ENCODE data around the gene NRL. TPM values are rescaled to one million over a fixed set of nuclear protein-coding genes. Genes with fewer than 3 reads are reported as not detected.

NRL gene
- total RNA-seq, 2 donors from 2014 or later: 2.5 to 5.0 TPM

DNA sequence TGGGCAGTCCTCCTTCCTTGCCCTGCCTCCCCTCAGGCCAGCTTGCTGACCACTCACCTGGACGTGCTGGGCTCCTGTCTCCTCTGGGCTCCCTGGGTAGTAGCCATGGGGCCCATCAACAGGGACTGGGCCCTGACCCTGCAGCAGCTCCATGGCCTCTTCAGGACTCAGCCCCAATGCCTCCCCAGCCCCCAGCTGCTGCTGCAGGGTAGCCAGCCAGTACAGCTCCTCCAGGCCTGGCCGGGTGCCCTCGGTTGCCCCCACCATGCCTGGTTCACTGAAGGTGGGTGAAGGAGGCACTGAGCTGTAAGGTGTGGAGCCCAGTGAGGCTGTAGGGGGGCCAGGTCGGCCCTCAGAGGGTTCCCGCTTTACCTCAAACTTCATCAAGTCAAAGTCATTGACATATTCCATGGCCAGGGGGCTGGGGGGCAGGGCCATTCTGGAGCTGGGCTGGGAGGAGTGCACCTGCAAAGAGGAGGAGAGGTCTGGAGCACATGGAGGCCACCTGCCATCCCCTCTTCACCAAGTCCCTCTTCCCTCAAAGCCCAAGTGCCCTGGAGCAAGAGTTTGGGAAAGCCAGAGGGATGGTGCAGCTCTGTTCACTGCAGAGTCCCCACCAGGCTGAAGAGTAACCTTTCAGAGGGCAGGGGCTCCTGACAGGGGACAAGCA, 32.2 kb downstream of the NRL start:
- H3K4me3 ChIP-seq: no peak overlapping the region
- no peak for DNase-seq (ENCODE audit: low spot score)
- no peaks in the 10 kb centered on the region for H3K27me3 ChIP-seq
- H3K4me1 ChIP-seq: peaks cover 0 to 14% of the 10 kb centered on the region in 2 donors
- H3K36me3 ChIP-seq: no peaks in the 10 kb centered on the region
- no peak overlapping the region for H3K27ac ChIP-seq
- TF ChIP-seq, protein P1, sequence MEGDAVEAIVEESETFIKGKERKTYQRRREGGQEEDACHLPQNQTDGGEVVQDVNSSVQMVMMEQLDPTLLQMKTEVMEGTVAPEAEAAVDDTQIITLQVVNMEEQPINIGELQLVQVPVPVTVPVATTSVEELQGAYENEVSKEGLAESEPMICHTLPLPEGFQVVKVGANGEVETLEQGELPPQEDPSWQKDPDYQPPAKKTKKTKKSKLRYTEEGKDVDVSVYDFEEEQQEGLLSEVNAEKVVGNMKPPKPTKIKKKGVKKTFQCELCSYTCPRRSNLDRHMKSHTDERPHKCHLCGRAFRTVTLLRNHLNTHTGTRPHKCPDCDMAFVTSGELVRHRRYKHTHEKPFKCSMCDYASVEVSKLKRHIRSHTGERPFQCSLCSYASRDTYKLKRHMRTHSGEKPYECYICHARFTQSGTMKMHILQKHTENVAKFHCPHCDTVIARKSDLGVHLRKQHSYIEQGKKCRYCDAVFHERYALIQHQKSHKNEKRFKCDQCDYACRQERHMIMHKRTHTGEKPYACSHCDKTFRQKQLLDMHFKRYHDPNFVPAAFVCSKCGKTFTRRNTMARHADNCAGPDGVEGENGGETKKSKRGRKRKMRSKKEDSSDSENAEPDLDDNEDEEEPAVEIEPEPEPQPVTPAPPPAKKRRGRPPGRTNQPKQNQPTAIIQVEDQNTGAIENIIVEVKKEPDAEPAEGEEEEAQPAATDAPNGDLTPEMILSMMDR (IDR thresholded peaks at IDR 0.05): no peak
- no peaks in the 10 kb centered on the region for H3K9me3 ChIP-seq

DNA sequence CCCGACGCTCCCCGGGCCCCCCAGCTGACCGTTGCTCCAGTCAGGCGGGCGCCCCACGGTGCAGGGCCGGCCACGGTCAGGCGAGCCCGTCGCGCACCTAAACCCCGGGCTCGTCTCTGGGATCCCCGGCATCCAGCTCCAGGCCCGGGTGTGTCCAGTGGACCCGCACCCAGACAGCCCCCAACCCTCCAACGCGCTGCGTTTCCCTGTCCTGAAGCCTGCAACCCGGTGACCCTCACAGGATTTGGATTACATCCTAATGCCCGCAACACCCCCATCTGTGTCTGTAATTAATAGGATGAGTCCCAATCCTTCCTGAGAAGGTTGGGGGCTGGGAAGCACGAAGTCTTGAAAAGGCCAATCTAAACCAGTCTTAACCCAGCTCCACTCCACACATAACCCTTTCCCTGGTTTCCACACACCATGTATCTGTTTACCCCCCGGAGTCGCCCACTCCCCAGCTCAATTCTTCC, 33.0 kb downstream of the NRL start:
- peaks cover 0 to 14% of the 10 kb centered on the region in 2 donors for H3K4me1 ChIP-seq
- peak overlapping the region; percentile 46 to 56 for H3K4me3 ChIP-seq
- H3K36me3 ChIP-seq: no peaks in the 10 kb centered on the region
- H3K27ac ChIP-seq: no peak overlapping the region
- no peaks in the 10 kb centered on the region for H3K9me3 ChIP-seq
- TF ChIP-seq, protein P1 (IDR thresholded peaks at IDR 0.05): no peak
- no peaks in the 10 kb centered on the region for H3K27me3 ChIP-seq
- DNase-seq (ENCODE audit: low spot score): no peak

DNA sequence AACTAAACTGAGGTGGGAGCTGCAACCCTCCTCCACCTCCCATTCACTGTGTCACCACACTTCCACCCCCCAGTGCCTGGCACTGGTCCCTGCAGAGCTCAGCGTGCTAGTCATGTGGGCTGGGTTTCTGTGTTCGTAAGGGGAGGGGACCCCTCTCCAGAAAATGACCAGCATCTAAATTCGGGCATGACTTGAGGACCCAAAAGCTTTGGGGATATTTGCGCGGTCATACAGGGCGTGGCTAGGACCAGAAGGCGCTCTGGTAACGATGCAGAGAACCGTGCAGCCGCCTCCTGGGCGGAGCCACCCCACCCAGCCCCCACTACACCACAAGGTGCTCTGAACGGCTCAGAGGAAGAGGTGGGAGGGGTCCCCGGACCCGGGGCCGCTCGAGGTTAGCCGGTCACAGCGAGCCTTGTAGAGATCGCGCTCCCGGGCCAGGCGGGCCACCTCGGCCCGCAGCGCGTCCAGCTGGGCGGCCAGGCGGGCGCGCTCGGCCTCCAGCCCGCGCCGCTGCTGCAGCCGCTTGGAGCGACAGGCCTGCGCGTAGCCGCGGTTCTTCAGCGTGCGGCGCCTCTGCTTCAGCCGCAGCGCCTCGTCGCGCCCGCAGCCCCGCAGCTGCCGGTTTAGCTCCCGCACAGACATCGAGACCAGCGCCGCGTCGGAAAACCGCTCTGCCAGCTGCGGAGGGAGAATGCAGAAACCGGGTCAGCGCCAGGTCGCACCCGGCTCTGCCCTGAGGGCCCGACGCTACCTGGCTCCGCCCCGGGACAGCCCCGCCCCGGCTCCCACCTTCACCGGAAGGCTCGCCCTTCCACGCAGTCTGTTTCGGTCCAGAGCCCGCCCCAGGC, 33.6 kb downstream of the NRL start:
- Histone ChIP-seq H3K27me3 (no peaks in the 10 kb centered on the region), H3K27ac (no peak overlapping the region), H3K9me3 (no peaks in the 10 kb centered on the region), H3K4me3 (peak overlapping the region; percentile 46 to 56), H3K36me3 (no peaks in the 10 kb centered on the region), H3K4me1 (peaks cover 0 to 14% of the 10 kb centered on the region in 2 donors)
- TF ChIP-seq, protein P1 (IDR thresholded peaks at IDR 0.05): no peak
- no peak for DNase-seq (ENCODE audit: low spot score)

DNA sequence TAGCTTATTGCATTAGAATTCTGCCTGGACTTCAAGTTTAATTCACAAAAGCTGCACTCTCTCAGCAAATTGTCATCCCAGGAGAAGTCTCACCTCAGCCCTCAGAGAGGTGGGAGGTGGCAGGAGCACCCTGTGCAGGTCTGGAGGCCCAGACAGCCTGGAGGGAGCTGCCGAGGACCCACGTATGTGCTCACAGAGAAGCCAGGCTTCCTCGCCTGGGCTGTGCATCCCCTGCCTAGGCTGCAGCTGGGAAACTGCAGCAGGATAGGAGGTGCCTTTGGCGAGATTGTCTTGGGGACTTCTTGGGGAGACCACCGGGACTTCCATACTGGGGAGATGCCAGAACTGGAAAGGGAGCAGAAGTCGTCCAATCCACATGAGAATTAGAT, 34.6 kb downstream of the NRL start:
- Histone ChIP-seq H3K4me3 (no peak overlapping the region), H3K27ac (no peak overlapping the region), H3K36me3 (no peaks in the 10 kb centered on the region), H3K4me1 (peaks cover 0 to 14% of the 10 kb centered on the region in 2 donors), H3K27me3 (no peaks in the 10 kb centered on the region), H3K9me3 (no peaks in the 10 kb centered on the region)
- DNase-seq (ENCODE audit: low spot score): no peak
- TF ChIP-seq, protein P1 (IDR thresholded peaks at IDR 0.05): no peak

DNA sequence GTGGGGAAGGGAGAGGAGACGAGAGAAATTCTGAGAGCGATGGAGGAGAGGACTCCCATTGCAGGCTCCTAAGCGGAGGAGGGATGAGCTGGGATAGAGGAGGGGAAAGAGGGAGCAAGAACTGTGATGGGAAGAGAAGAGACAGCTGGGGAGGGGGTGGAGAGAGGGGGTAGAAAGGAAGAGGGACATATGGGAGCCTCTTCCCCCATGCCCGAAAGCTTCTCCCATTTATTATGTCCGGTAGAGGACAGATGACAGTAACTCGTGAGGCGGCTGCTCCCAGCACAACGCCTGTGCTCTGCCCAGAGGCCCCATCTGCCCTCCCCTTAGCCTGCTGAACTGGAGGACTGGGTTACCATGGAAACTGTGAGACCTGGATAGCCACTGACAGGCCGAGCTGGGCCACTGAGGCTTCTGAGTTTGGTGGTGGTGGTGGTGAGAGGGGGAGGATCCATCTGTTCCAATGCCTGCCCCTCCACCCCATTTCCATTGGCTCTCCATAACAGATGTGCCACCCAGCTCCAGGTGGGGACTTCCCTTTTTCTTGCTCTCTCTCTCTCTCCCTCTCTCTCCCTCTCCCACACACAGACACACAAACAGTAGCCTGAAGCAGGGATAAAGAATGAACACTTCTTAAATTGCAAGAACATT, 35.1 kb downstream of the NRL start:
- Histone ChIP-seq H3K27me3 (no peaks in the 10 kb centered on the region), H3K9me3 (no peaks in the 10 kb centered on the region), H3K36me3 (no peaks in the 10 kb centered on the region), H3K4me1 (peaks cover 0 to 14% of the 10 kb centered on the region in 2 donors), H3K27ac (no peak overlapping the region), H3K4me3 (no peak overlapping the region)
- TF ChIP-seq, protein P1 (IDR thresholded peaks at IDR 0.05): no peak
- DNase-seq (ENCODE audit: low spot score): no peak
